Liver (tissue), 9 donors: ENCODE measurements around the gene GPC3. TPM values are rescaled to one million over a fixed set of nuclear protein-coding genes. Genes with fewer than 3 reads are reported as not detected.

Source experiments
- DNase-seq: peaks from one replicate; pipeline ENCODE4 v3.0.0-alpha.2; 2017; ENCODE audit warnings: low spot score
- H3K27ac ChIP-seq, 2 donors: one replicate each; pipeline ENCODE4 v1.7.0; 2013; ENCODE audit warnings: inconsistent platforms in 2 of 2, low read length in 2 of 2, control low read depth in 1 of 2, low read depth in 1 of 2, mild to moderate bottlenecking in 1 of 2
- H3K27me3 ChIP-seq, 4 donors: one replicate each; pipeline versions ENCODE4 v1.6.1 to v1.7.0; 2013; ENCODE audit warnings: low read length in 3 of 4, inconsistent platforms in 1 of 4, mild to moderate bottlenecking in 1 of 4, moderate library complexity in 1 of 4; ENCODE audit not compliant: control insufficient read depth in 4 of 4, insufficient read depth in 4 of 4
- H3K36me3 ChIP-seq, 4 donors: one replicate each; pipeline versions ENCODE4 v1.6.1 to v1.7.0; 2013; ENCODE audit warnings: low read length in 3 of 4, mild to moderate bottlenecking in 3 of 4, low read depth in 1 of 4, moderate library complexity in 1 of 4; ENCODE audit not compliant: control insufficient read depth in 4 of 4, insufficient read depth in 3 of 4
- H3K4me1 ChIP-seq, 4 donors: one replicate each; pipeline versions ENCODE4 v1.6.1 to v1.7.0; 2013; ENCODE audit warnings: low read length in 3 of 4, mild to moderate bottlenecking in 3 of 4, moderate library complexity in 1 of 4; ENCODE audit not compliant: control insufficient read depth in 4 of 4, insufficient read depth in 4 of 4
- H3K4me3 ChIP-seq, 3 donors: one replicate each; pipeline versions ENCODE4 v1.6.1 to v1.7.0; 2013; ENCODE audit warnings: low read length in 3 of 3, control low read depth in 1 of 3, low read depth in 1 of 3, mild to moderate bottlenecking in 1 of 3
- H3K9ac ChIP-seq, 2 donors: one replicate each; pipeline ENCODE4 v1.7.0; 2013; ENCODE audit warnings: low read length in 2 of 2, mild to moderate bottlenecking in 2 of 2, moderate library complexity in 2 of 2, control low read depth in 1 of 2, low read depth in 1 of 2
- H3K9me3 ChIP-seq, 4 donors: one replicate each; pipeline versions ENCODE4 v1.6.1 to v1.7.0; 2013; ENCODE audit warnings: low read length in 3 of 4; ENCODE audit not compliant: control insufficient read depth in 4 of 4
- ATF3 ChIP-seq: IDR thresholded peaks from 2 replicates; pipeline ENCODE4 v1.6.1; 2016; ENCODE audit warnings: antibody characterized with exemption
- CTCF ChIP-seq: fragments of 150-350 bp; IDR thresholded peaks from 2 replicates; pipeline ENCODE4 v1.5.1; 2017; ENCODE audit warnings: improper control_type of control experiment, low read depth, low read length; ENCODE audit not compliant: missing input control
- EGR1 ChIP-seq, 2 donors: IDR thresholded peaks; 2 replicates each; pipeline ENCODE4 v1.6.1; 2016 to 2018; ENCODE audit warnings: antibody characterized with exemption in 2 of 2, low read depth in 2 of 2
- FOXA1 ChIP-seq: IDR thresholded peaks from 2 replicates; pipeline ENCODE4 v1.6.1; 2016; ENCODE audit warnings: antibody characterized with exemption
- FOXA2 ChIP-seq: IDR thresholded peaks from 2 replicates; pipeline ENCODE4 v1.6.1; 2016; ENCODE audit warnings: antibody characterized with exemption
- GABPA ChIP-seq, 2 donors: IDR thresholded peaks in 1 of 2; conservative IDR thresholded peaks in 1 of 2; 2 replicates each; pipeline ENCODE4 v1.6.1; 2016; ENCODE audit warnings: antibody characterized with exemption in 2 of 2, mild to moderate bottlenecking in 1 of 2, moderate library complexity in 1 of 2
- HNF4A ChIP-seq, 2 donors: conservative IDR thresholded peaks; 2 replicates each; pipeline ENCODE4 v1.6.1; 2016; ENCODE audit warnings: antibody characterized with exemption in 2 of 2, mild to moderate bottlenecking in 2 of 2
- HNF4G ChIP-seq: IDR thresholded peaks from 2 replicates; pipeline ENCODE4 v1.6.1; 2016; ENCODE audit warnings: antibody characterized with exemption
- JUND ChIP-seq, 2 donors: IDR thresholded peaks; 2 replicates each; pipeline ENCODE4 v1.6.1; 2016; ENCODE audit warnings: antibody characterized with exemption in 2 of 2
- NR2F2 ChIP-seq: IDR thresholded peaks from 2 replicates; pipeline ENCODE4 v1.6.1; 2016; ENCODE audit warnings: antibody characterized with exemption
- RAD21 ChIP-seq, 2 donors: IDR thresholded peaks; 2 replicates each; pipeline ENCODE4 v1.6.1; 2016; ENCODE audit warnings: antibody characterized with exemption in 2 of 2, mild to moderate bottlenecking in 2 of 2
- REST ChIP-seq: IDR thresholded peaks from 2 replicates; pipeline ENCODE4 v1.6.1; 2016; ENCODE audit warnings: antibody characterized with exemption, mild to moderate bottlenecking
- RXRA ChIP-seq, 2 donors: IDR thresholded peaks; 2 replicates each; pipeline ENCODE4 v1.6.1; 2017 to 2018; ENCODE audit warnings: antibody characterized with exemption in 2 of 2, mild to moderate bottlenecking in 1 of 2
- SP1 ChIP-seq: IDR thresholded peaks from 2 replicates; pipeline ENCODE4 v1.6.1; 2018; ENCODE audit warnings: antibody characterized with exemption, mild to moderate bottlenecking
- TAF1 ChIP-seq: conservative IDR thresholded peaks from 2 replicates; pipeline ENCODE4 v1.6.1; 2016; ENCODE audit warnings: antibody characterized with exemption, mild to moderate bottlenecking
- YY1 ChIP-seq: IDR thresholded peaks from 2 replicates; pipeline ENCODE4 v1.6.1; 2016; ENCODE audit warnings: antibody characterized with exemption, mild to moderate bottlenecking
- ZBTB33 ChIP-seq: IDR thresholded peaks from 2 replicates; pipeline ENCODE4 v1.6.1; 2016; ENCODE audit warnings: antibody characterized with exemption
- WGBS: extraction: QIAGEN DNeasy Blood & Tissue Kit; methylation state at CpG from one replicate; pipeline ENCODE4 v1.1.7; 2013; 5-methylcytosine and 5-hydroxymethylcytosine counted together
- polyA plus RNA-seq, 2 donors: library from polyadenylated mRNA; stranded (reverse) in 1 of 2; unstranded in 1 of 2; fragments of 200-250 nt in 1 of 2; fragments of >200 nt in 1 of 2; fragmentation: Nextera tagmentation in 1 of 2; extraction: Ambion mirVana in 1 of 2; gene quantifications; one replicate each; pipeline versions ENCODE4 v1.2.1 to v1.2.3, GENCODE V29; 2013 to 2015
- total RNA-seq, 2 donors: library from RNA; depleted of rRNA; stranded (reverse); fragments of >200 nt; gene quantifications; one replicate each; pipeline ENCODE4 v1.2.3, GENCODE V29; 2014
- TF ChIP-seq, protein P1 (sequence below): IDR thresholded peaks from 2 replicates; pipeline ENCODE4 v1.6.1; 2016; ENCODE audit warnings: antibody characterized with exemption
- donor health status: healthy.
- donor health status: healthy.
- donor health status: healthy.
- donor health status: healthy.
- donor health status: healthy.

Gene GPC3
- total and polyA plus RNA-seq, 4 donors = 0.40 to 1,133 (median 1.5) TPM

DNA sequence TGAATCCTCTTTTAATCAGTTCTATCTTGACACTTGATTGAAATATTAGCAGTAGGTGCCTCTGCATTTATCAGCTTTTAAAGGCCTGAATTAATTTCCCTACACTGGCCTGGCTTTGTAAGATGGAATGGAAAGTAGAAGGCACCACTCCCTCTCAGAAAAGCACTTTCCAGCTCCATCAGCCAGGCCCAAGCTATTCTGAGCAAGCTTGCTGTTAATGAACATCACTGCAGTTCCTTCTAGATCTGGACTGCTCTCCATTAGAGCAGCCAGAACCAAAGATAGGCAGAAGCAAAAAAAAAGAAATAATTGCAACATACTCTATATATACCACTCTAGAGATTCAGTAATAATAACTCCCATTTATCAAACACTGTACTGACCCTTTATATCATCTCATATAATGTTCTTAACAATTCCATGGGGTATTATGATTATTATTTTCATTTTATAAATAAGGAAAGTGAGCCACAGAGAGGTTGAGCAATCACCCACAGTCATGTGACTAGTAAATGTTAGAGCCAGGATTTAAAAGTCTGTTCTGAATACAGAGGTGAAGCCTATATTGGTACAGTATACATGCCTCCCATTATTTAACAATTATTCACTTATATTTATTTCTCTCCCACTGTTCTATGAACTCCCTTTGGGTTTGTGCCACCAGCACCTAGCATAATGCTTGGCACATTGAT, 39.4 kb upstream of the GPC3 start:
- Histone ChIP-seq H3K27me3 (no peaks in the 10 kb centered on the region), H3K4me3 (no peak overlapping the region), H3K27ac (no peak overlapping the region), H3K36me3 (no peaks in the 10 kb centered on the region), H3K9me3 (no peaks in the 10 kb centered on the region), H3K4me1 (peaks cover 0 to 4% (median 1%) of the 10 kb centered on the region in 4 donors), H3K9ac (no peak overlapping the region)
- DNase-seq = no peak
- TF ChIP-seq SP1 = no peak
- TF ChIP-seq JUND (IDR thresholded peaks at IDR 0.05) = no peak
- no peak for TF ChIP-seq GABPA (IDR thresholded peaks at IDR 0.05 in 1 of 2, conservative IDR thresholded peaks at IDR 0.05 in 1 of 2)
- TF ChIP-seq RAD21 (IDR thresholded peaks at IDR 0.05) = no peak
- TF ChIP-seq EGR1 (IDR thresholded peaks at IDR 0.05; ENCODE audit: low read depth in 2 of 2) = no peak
- TF ChIP-seq REST = no peak
- no peak for TF ChIP-seq YY1
- no peak for TF ChIP-seq FOXA2
- TF ChIP-seq, protein P1, sequence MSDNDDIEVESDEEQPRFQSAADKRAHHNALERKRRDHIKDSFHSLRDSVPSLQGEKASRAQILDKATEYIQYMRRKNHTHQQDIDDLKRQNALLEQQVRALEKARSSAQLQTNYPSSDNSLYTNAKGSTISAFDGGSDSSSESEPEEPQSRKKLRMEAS = no peak
- no peak for TF ChIP-seq HNF4A (conservative IDR thresholded peaks at IDR 0.05)
- no peak for TF ChIP-seq RXRA (IDR thresholded peaks at IDR 0.05)

GRCh38 chrX:134023851-134024281, 38.5 kb upstream of the GPC3 start:
- Histone ChIP-seq H3K27ac (no peak overlapping the region), H3K27me3 (no peaks in the 10 kb centered on the region), H3K4me3 (no peak overlapping the region), H3K9me3 (no peaks in the 10 kb centered on the region), H3K4me1 (peaks cover 0 to 4% (median 1%) of the 10 kb centered on the region in 4 donors), H3K9ac (no peak overlapping the region), H3K36me3 (no peaks in the 10 kb centered on the region)
- 66% methylated on average over 4 of the region's 4 CpGs for WGBS
- TF ChIP-seq TAF1 (no peak), RXRA (IDR thresholded peaks at IDR 0.05) (no peak), ZBTB33 (no peak), HNF4G (no peak), ATF3 (no peak), YY1 (no peak), CTCF (no peak), HNF4A (conservative IDR thresholded peaks at IDR 0.05) (no peak), SP1 (no peak), JUND (IDR thresholded peaks at IDR 0.05) (no peak), FOXA1 (no peak), NR2F2 (no peak), EGR1 (IDR thresholded peaks at IDR 0.05; ENCODE audit: low read depth in 2 of 2) (no peak)
- DNase-seq = no peak
